IPS-18a (cell line): ENCODE measurements around the gene FAM200C.

ENCODE experiments used
- H3K27ac ChIP-seq: one replicate; pipeline ENCODE4 v1.5.1; 2013; ENCODE audit warnings: low read length
- H3K27me3 ChIP-seq: one replicate; pipeline ENCODE4 v1.6.1; 2013; ENCODE audit warnings: mild to moderate bottlenecking, low read length; ENCODE audit not compliant: control insufficient read depth, insufficient read depth
- H3K36me3 ChIP-seq: one replicate; pipeline ENCODE4 v1.6.1; 2013; ENCODE audit warnings: low read depth, low read length; ENCODE audit not compliant: control insufficient read depth
- H3K4me1 ChIP-seq: one replicate; pipeline ENCODE4 v1.6.1; 2013; ENCODE audit warnings: low read depth, low read length; ENCODE audit not compliant: control insufficient read depth
- H3K4me3 ChIP-seq: one replicate; pipeline ENCODE4 v1.5.1; 2013; ENCODE audit warnings: low read length
- H3K9ac ChIP-seq: one replicate; pipeline ENCODE4 v1.6.1; 2013; ENCODE audit warnings: mild to moderate bottlenecking, low read length, moderate library complexity
- H3K9me3 ChIP-seq: one replicate; pipeline ENCODE4 v1.6.1; 2013; ENCODE audit warnings: low read depth, low read length; ENCODE audit not compliant: control insufficient read depth

Gene FAM200C

DNA sequence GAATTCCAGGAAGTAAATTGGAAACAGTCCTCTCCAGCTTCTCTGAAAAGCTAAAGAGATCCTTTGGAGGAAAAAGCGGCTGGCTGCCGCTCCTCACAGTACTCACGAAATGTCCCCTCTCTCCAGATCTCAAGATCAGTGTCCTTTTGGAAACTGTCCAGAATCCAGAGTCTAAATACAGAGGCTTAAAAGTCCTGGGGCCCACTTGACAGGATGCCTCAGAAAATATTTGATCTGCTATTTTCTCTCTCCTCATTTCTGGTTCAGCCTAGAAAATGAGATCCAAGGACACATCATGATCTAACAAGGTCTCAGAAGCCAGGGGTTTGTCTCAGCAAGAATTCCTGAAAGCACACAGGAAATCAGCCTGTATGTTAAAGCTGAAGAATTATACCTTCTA is 36.6 kb downstream of the FAM200C start:
- Histone ChIP-seq H3K36me3 (no peaks in the 10 kb centered on the region), H3K4me3 (no peak overlapping the region), H3K9me3 (no peaks in the 10 kb centered on the region), H3K9ac (no peak overlapping the region), H3K4me1 (no peaks in the 10 kb centered on the region), H3K27me3 (no peaks in the 10 kb centered on the region), H3K27ac (no peak overlapping the region)

DNA sequence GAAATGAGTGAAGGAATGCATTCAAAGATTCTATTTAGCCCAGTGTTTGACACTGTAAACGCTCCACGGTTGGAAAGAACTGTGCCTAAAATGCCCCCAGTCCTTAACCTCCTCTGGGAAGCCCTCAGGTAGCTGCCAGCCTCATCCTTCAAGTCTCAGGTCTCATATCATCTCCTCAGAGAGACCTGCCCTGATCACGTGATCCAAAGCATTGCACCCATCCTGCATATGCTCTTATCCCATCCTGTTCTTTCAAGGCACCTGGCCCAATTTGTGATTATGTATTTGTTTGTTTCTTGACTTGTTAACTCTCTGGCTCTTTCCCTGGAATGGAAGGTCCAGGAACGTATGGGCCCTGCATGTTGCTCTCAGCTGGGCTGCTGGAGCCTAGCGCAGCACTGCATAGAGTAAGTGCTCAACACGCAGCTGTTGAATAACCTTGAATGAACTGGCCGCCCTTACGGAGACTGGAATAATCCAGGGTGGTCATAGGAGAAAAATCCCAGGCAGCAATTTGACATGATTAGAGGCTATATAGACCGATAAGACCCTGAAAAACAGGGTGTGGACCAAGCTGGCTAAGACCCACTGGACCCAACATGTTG is 38.1 kb downstream of the FAM200C start:
- no peaks in the 10 kb centered on the region for H3K36me3 ChIP-seq
- peaks cover 3% of the 10 kb centered on the region for H3K4me1 ChIP-seq
- no peaks in the 10 kb centered on the region for H3K9me3 ChIP-seq
- no peak overlapping the region for H3K4me3 ChIP-seq
- H3K27ac ChIP-seq, result no peak overlapping the region
- H3K9ac ChIP-seq, result no peak overlapping the region
- no peaks in the 10 kb centered on the region for H3K27me3 ChIP-seq

DNA sequence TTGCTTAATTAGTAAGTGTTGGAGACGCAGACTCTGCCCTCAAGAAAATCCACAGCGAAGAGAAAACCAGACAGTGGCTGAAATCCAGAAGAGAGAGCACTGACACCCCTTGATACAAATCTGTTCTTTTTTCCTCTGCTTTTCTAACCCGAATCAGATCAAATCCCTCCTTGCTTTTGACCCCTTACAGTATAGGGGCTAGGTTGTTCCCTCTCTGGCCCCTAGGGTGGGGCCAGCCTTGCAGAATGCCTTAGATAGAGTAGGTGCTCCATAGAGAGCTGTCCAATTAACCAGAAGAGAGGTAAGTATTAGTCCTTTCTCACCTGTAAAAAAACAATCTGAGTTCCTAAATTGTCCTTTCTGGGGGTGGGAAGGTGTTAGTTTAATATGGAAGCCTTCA is 39.5 kb downstream of the FAM200C start:
- no peak overlapping the region for H3K4me3 ChIP-seq
- H3K27me3 ChIP-seq, result no peaks in the 10 kb centered on the region
- no peak overlapping the region for H3K27ac ChIP-seq
- no peaks in the 10 kb centered on the region for H3K9me3 ChIP-seq
- H3K9ac ChIP-seq, result no peak overlapping the region
- peaks cover 6% of the 10 kb centered on the region for H3K4me1 ChIP-seq
- no peaks in the 10 kb centered on the region for H3K36me3 ChIP-seq

DNA sequence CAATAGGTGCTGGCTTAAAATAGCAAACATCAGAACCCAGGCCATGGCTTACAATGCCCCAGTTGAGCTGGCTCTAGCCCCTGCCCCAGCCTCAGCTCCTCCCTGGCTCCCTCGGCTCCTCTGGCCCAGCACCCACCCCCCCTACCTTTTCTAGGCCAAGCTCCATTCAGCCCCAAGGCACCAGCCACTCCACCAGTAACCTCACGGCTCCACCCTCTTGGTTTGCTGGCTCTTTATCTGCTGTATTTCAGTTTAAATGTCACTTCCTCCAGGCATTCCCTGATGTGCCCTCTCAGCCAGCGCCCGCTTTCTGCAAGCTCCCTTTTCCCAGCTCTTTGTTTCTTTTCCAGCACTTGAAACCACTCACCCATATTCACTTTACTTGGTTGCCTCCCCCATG is 40.0 kb downstream of the FAM200C start:
- no peak overlapping the region for H3K27ac ChIP-seq

DNA sequence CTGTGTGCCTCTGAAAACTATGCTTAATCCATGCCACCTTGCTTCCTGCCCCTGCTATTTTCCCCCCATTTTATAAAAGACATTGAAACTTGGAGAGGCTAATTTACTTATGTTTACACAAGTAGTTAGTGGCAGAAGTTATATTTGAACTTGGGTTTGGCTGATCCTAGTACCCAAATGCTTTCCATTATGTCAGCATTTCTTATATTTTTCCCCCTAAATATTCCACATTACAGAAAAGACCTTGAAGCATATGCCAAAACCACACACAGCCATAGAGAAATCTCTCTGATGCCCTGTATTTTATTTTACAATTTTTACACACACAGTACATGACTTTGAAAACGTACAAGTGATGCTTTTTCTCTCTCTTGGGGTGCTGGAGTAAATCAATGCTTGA is 40.6 kb downstream of the FAM200C start:
- H3K27ac ChIP-seq, result no peak overlapping the region
- H3K4me3 ChIP-seq, result no peak overlapping the region

More for the DNA sequence above, 40.0 kb downstream of the FAM200C start:
- no peak overlapping the region for H3K4me3 ChIP-seq
- no peaks in the 10 kb centered on the region for H3K27me3 ChIP-seq
- H3K9me3 ChIP-seq, result no peaks in the 10 kb centered on the region
- no peak overlapping the region for H3K9ac ChIP-seq
- no peaks in the 10 kb centered on the region for H3K36me3 ChIP-seq
- peaks cover 6% of the 10 kb centered on the region for H3K4me1 ChIP-seq

DNA sequence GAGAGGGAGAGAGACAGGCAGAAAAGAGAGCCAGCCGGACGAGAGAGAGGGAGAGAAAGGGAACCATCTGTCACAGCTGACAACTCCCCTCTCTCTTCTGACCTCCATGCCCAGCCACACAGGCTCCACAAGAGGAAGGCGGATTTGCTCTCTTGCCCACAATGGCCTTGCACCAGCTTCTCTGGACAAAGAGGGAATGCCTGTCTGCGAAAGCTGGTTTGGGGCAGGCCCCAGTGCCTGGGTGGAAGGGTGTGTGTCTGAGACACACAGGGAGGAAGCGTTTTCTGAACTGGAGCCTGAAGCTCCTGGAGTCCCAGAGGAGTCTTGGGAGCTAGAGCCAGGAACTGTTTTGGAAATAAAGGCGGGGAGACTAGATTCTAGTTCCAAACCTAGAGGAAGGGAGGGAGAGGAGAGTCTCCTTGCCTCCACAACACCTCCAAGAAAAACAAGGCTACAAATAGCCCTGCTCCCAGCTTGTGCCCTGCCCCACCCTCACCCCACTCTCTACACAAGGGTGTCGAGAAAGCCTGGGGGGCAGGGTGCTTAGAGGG is 41.9 kb downstream of the FAM200C start:
- no peaks in the 10 kb centered on the region for H3K36me3 ChIP-seq
- no peak overlapping the region for H3K9ac ChIP-seq

More for the DNA sequence above, 40.6 kb downstream of the FAM200C start:
- Histone ChIP-seq H3K9me3 (no peaks in the 10 kb centered on the region), H3K36me3 (no peaks in the 10 kb centered on the region), H3K9ac (no peak overlapping the region), H3K27me3 (no peaks in the 10 kb centered on the region), H3K4me1 (peaks cover 6% of the 10 kb centered on the region)

DNA sequence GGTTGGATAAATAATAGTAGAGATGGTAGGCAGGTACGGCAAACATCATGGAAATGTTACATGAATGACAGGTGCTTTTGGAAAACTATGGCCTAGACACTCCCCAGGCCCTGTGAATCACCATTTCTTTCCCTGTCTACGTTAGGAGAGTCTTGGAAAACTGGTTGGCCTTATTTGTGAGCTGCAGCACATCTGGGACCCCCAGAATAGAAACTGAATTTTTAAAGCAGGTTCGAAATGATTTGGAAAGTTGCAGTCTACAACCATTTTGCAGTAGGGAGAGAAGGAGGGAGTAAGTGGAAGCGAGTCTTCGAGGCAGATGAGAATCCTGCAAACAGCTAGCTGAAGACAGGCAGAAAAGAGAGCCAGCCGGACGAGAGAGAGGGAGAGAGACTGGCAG is 42.5 kb downstream of the FAM200C start:
- Histone ChIP-seq H3K9ac (no peak overlapping the region), H3K4me1 (peaks cover 6% of the 10 kb centered on the region), H3K9me3 (no peaks in the 10 kb centered on the region), H3K27ac (no peak overlapping the region), H3K4me3 (no peak overlapping the region), H3K36me3 (no peaks in the 10 kb centered on the region), H3K27me3 (no peaks in the 10 kb centered on the region)

More for the DNA sequence above, 41.9 kb downstream of the FAM200C start:
- H3K9me3 ChIP-seq, result no peaks in the 10 kb centered on the region
- H3K27me3 ChIP-seq, result no peaks in the 10 kb centered on the region
- H3K4me1 ChIP-seq, result peaks cover 6% of the 10 kb centered on the region
- H3K4me3 ChIP-seq, result no peak overlapping the region
- H3K27ac ChIP-seq, result no peak overlapping the region

DNA sequence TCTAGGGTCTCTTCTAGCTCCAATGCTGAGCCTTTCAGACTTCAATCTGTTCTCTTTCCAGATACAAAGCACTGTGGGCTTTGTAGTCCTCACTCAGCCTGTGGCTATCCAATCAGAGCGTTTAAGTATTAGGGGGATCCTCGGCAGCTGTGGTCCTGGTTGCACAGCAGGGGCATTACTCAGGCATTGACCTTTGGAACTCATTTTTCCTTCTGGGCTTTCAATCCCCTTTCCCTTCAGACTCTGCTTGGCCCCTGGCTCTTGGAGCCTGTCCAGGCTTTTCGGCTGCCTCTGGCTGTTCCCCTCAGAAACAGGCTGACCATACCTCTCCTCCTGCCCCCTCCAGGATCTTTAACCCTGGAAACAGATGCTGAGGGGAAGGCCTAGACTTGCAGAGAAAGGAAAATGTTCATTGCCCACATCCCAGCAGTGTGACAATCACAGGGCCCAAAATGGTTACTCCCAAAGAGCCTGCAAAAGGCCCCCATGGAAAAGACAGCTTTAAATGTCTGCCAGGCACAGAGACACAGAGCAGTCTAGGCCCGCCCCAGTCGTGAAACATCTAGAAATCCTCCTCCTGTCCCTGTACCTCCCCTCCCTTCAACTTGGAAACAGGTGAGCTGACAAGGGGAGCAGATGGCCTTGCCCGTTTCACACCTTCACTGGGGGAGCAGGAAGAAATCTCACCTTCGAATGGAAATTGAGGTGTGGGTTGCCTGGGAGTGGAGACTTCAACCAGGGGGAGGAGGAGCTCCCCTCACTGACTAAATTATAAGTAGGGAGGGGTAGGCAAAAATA is 43.1 kb downstream of the FAM200C start:
- Histone ChIP-seq H3K9ac (no peak overlapping the region), H3K4me1 (peaks cover 6% of the 10 kb centered on the region), H3K27me3 (no peaks in the 10 kb centered on the region), H3K36me3 (no peaks in the 10 kb centered on the region), H3K4me3 (no peak overlapping the region), H3K27ac (no peak overlapping the region), H3K9me3 (no peaks in the 10 kb centered on the region)

DNA sequence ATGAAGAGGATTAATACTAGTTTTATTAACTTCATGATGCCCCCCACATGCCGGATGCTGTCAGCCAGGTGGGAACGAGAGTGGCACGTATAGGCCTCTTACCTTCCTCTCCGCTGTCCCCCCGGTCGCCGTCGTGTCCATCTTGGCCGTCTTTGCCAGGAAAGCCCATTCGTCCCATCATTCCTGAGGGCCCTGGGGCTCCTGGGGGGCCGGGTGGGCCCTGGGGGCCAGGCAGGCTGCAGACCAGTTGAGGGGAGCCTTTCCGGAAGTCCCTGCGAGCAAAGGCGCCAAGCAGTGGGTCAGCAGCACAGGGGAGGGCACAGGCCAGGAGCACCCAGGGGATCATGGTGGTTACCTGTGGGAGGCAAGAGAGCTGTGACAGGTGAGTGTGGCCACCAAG is 45.2 kb downstream of the FAM200C start:
- Histone ChIP-seq H3K36me3 (no peaks in the 10 kb centered on the region), H3K27me3 (no peaks in the 10 kb centered on the region)

DNA sequence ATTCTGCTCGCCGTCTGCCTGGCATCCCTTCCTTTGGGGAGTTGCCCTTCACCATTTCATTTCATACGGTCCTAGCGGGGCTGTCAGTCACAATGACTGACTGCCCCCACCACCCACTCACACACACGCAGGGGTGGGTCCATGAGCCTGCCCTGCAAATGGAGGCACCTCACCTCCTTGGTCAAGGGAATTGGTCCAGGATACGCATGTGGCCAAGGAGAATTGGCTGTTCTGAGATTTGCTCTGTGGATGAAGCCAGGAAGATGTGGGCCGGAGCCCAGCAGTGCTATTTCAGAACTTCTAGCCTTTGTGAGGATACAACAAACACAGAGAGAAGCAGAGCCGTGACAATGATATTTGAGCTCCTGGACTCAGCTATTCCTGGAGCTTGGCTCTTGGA is 46.5 kb downstream of the FAM200C start:
- no peak overlapping the region for H3K4me3 ChIP-seq
- H3K4me1 ChIP-seq, result peaks cover 6% of the 10 kb centered on the region
- no peaks in the 10 kb centered on the region for H3K9me3 ChIP-seq
- no peak overlapping the region for H3K9ac ChIP-seq
- no peaks in the 10 kb centered on the region for H3K27me3 ChIP-seq
- no peaks in the 10 kb centered on the region for H3K36me3 ChIP-seq
- H3K27ac ChIP-seq, result no peak overlapping the region

More for the DNA sequence above, 45.2 kb downstream of the FAM200C start:
- Histone ChIP-seq H3K4me3 (no peak overlapping the region), H3K9ac (no peak overlapping the region), H3K9me3 (no peaks in the 10 kb centered on the region), H3K27ac (no peak overlapping the region), H3K4me1 (peaks cover 6% of the 10 kb centered on the region)

DNA sequence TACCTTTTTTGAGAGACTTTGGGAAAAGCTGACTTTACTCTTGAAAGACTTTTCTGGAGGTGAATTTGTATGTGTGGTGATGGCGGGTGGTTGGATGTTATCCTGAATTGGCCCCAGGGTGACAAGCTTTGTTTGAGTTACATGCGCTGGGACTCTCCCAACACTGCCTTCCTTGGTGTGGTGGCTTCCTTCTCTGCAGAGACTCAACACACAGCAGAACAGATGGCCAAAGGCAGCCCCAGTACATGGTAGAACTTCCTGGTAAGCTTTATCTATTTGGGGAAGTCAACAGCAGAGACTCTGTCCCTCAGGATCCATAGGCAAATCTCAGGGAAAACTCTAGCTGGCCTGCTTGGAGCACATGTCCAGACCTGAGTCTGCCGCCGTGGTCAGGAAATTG is 47.5 kb downstream of the FAM200C start:
- Histone ChIP-seq H3K9me3 (no peaks in the 10 kb centered on the region), H3K4me1 (peaks cover 6% of the 10 kb centered on the region), H3K9ac (no peak overlapping the region), H3K36me3 (no peaks in the 10 kb centered on the region), H3K27ac (no peak overlapping the region), H3K27me3 (no peaks in the 10 kb centered on the region), H3K4me3 (no peak overlapping the region)

DNA sequence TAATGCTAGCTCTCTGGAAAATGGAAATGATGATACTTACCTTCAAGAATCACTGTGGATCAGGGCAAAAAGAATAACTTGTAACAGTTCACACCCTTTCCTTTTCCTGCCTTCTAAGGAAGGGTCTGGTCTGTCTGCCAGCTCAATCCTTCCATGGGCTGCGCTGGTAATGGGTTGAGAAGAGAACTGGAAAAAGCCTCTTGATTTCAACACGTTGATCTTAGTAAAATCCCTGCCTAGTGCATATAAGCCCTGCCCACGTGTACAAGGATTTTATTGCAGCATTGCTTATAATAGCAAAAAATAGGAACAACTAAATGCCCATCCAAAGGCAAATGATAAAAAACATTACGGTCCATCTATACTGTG is 49.9 kb downstream of the FAM200C start:
- Histone ChIP-seq H3K9ac (no peak overlapping the region), H3K4me3 (no peak overlapping the region), H3K27ac (no peak overlapping the region), H3K36me3 (no peaks in the 10 kb centered on the region), H3K4me1 (no peaks in the 10 kb centered on the region), H3K27me3 (no peaks in the 10 kb centered on the region), H3K9me3 (no peaks in the 10 kb centered on the region)
